Osteocyte (in vitro differentiated cells): ENCODE results near the gene KRT222. TPM values are rescaled to one million over a fixed set of nuclear protein-coding genes. Genes with fewer than 3 reads are reported as not detected.

ENCODE experiments used
- DNase-seq: peaks from one replicate; pipeline ENCODE4 v3.0.0; 2021; ENCODE audit warnings: mixed read lengths; ENCODE audit not compliant: unreplicated experiment; ENCODE audit errors: extremely low spot score
- H3K27ac Mint-ChIP-seq: one replicate; pipeline ENCODE4 v1.8.0; 2021; ENCODE audit warnings: mild to moderate bottlenecking, mixed read lengths; ENCODE audit not compliant: unreplicated experiment
- H3K27me3 Mint-ChIP-seq: one replicate; pipeline ENCODE4 v1.8.0; 2021; ENCODE audit warnings: mixed read lengths; ENCODE audit not compliant: unreplicated experiment
- H3K36me3 Mint-ChIP-seq: one replicate; pipeline ENCODE4 v1.8.0; 2021; ENCODE audit warnings: mixed read lengths; ENCODE audit not compliant: unreplicated experiment
- H3K4me1 Mint-ChIP-seq: one replicate; pipeline ENCODE4 v1.8.0; 2021; ENCODE audit warnings: mixed read lengths; ENCODE audit not compliant: unreplicated experiment
- H3K4me3 Mint-ChIP-seq: one replicate; pipeline ENCODE4 v1.8.0; 2021; ENCODE audit warnings: mild to moderate bottlenecking, moderate library complexity, mixed read lengths; ENCODE audit not compliant: unreplicated experiment
- H3K9me3 Mint-ChIP-seq: one replicate; pipeline ENCODE4 v1.8.0; 2021; ENCODE audit warnings: mixed read lengths; ENCODE audit not compliant: unreplicated experiment
- CTCF ChIP-seq: fragments of 200-600 bp; sonication (generic); IDR thresholded peaks from 2 replicates; pipeline ENCODE4 v1.5.0; 2021; ENCODE audit warnings: antibody characterized with exemption, mild to moderate bottlenecking, moderate library complexity
- total RNA-seq: library from RNA; stranded (reverse); gene quantifications from 2 replicates; pipeline ENCODE4 v1.2.1, GENCODE V29; 2021

Gene KRT222
- total RNA-seq, 1 donor from 2014 or later = not detected

- Mint-ChIP-seq H3K36me3 (no peaks in the 10 kb centered on the region), H3K4me1 (peaks cover 4% of the 10 kb centered on the region), H3K27me3 (peaks cover 68% of the 10 kb centered on the region), H3K4me3 (no peak overlapping the region), H3K27ac (no peak overlapping the region), H3K9me3 (no peaks in the 10 kb centered on the region)
- DNase-seq = no peak
- TF ChIP-seq CTCF = no peak
Measured at GRCh38 chr17:40666331-40666730, 1.4 kb upstream of the KRT222 start.

- no peak for TF ChIP-seq CTCF
- Mint-ChIP-seq H3K4me1 (peaks cover 4% of the 10 kb centered on the region), H3K9me3 (no peaks in the 10 kb centered on the region), H3K4me3 (no peak overlapping the region), H3K27me3 (peaks cover 63% of the 10 kb centered on the region), H3K36me3 (no peaks in the 10 kb centered on the region), H3K27ac (no peak overlapping the region)
- no peak for DNase-seq
Measured at GRCh38 chr17:40663252-40663651, 1.7 kb downstream of the KRT222 start.

GRCh38 chr17:40659911-40660310 is 5.1 kb downstream of the KRT222 start:
- Mint-ChIP-seq H3K4me1 (peaks cover 2% of the 10 kb centered on the region), H3K36me3 (no peaks in the 10 kb centered on the region)
- no peak for DNase-seq

GRCh38 chr17:40658396-40658795 is 6.6 kb downstream of the KRT222 start:
- DNase-seq = no peak
- H3K9me3 Mint-ChIP-seq = no peaks in the 10 kb centered on the region
- H3K4me3 Mint-ChIP-seq = no peak overlapping the region
- H3K4me1 Mint-ChIP-seq = no peaks in the 10 kb centered on the region
- TF ChIP-seq CTCF = no peak
- peaks cover 56% of the 10 kb centered on the region for H3K27me3 Mint-ChIP-seq
- no peak overlapping the region for H3K27ac Mint-ChIP-seq
- no peaks in the 10 kb centered on the region for H3K36me3 Mint-ChIP-seq

More at GRCh38 chr17:40659911-40660310, 5.1 kb downstream of the KRT222 start:
- TF ChIP-seq CTCF = no peak
- Mint-ChIP-seq H3K9me3 (no peaks in the 10 kb centered on the region), H3K27me3 (peaks cover 60% of the 10 kb centered on the region), H3K27ac (no peak overlapping the region), H3K4me3 (no peak overlapping the region)

- Mint-ChIP-seq H3K9me3 (no peaks in the 10 kb centered on the region), H3K27ac (no peak overlapping the region), H3K4me3 (no peak overlapping the region), H3K27me3 (peaks cover 16% of the 10 kb centered on the region), H3K4me1 (peaks cover 12% of the 10 kb centered on the region), H3K36me3 (no peaks in the 10 kb centered on the region)
- DNase-seq = no peak
- no peak for TF ChIP-seq CTCF
Measured at GRCh38 chr17:40651939-40652338, 13.0 kb downstream of the KRT222 start.
